ENCODE measurements around the gene MRPL53.

- TF ChIP-seq ATF3 (IDR thresholded peaks at IDR 0.05; ENCODE audit: insufficient read depth, low read depth, low read length) (no peak), SUZ12 (IDR thresholded peaks at IDR 0.05; ENCODE audit: low read length) (no peak), CTCF (IDR thresholded peaks at IDR 0.05; ENCODE audit: control extremely low read depth in 1 of 3, insufficient read depth in 1 of 3, low read depth in 1 of 3, low read length in 3 of 3) (no peak)
Measured at GRCh38 chr2:74426181-74426758, 46.2 kb downstream of the MRPL53 start.
